ENCODE data around the gene ANGPT4.

GRCh38 chr20:873875-874607 lies 42.1 kb downstream of the ANGPT4 start:
- TF ChIP-seq CTCF (IDR thresholded peaks at IDR 0.05; ENCODE audit: low read depth, low read length) (no peak), POLR2A (IDR thresholded peaks at IDR 0.05; ENCODE audit: extremely low read depth, insufficient read length) (no peak)
